Liver (tissue), 9 donors: ENCODE results near the gene PFKP. TPM values are rescaled to one million over a fixed set of nuclear protein-coding genes. Genes with fewer than 3 reads are reported as not detected.

Experiments
- DNase-seq: peaks from one replicate; pipeline ENCODE4 v3.0.0-alpha.2; 2017; ENCODE audit warnings: low spot score
- H3K27ac ChIP-seq, 2 donors: one replicate each; pipeline ENCODE4 v1.7.0; 2013; ENCODE audit warnings: inconsistent platforms in 2 of 2, low read length in 2 of 2, control low read depth in 1 of 2, low read depth in 1 of 2, mild to moderate bottlenecking in 1 of 2
- H3K27me3 ChIP-seq, 4 donors: one replicate each; pipeline versions ENCODE4 v1.6.1 to v1.7.0; 2013; ENCODE audit warnings: low read length in 3 of 4, inconsistent platforms in 1 of 4, mild to moderate bottlenecking in 1 of 4, moderate library complexity in 1 of 4; ENCODE audit not compliant: control insufficient read depth in 4 of 4, insufficient read depth in 4 of 4
- H3K36me3 ChIP-seq, 4 donors: one replicate each; pipeline versions ENCODE4 v1.6.1 to v1.7.0; 2013; ENCODE audit warnings: low read length in 3 of 4, mild to moderate bottlenecking in 3 of 4, low read depth in 1 of 4, moderate library complexity in 1 of 4; ENCODE audit not compliant: control insufficient read depth in 4 of 4, insufficient read depth in 3 of 4
- H3K4me1 ChIP-seq, 4 donors: one replicate each; pipeline versions ENCODE4 v1.6.1 to v1.7.0; 2013; ENCODE audit warnings: low read length in 3 of 4, mild to moderate bottlenecking in 3 of 4, moderate library complexity in 1 of 4; ENCODE audit not compliant: control insufficient read depth in 4 of 4, insufficient read depth in 4 of 4
- H3K4me3 ChIP-seq, 3 donors: one replicate each; pipeline versions ENCODE4 v1.6.1 to v1.7.0; 2013; ENCODE audit warnings: low read length in 3 of 3, control low read depth in 1 of 3, low read depth in 1 of 3, mild to moderate bottlenecking in 1 of 3
- H3K9ac ChIP-seq, 2 donors: one replicate each; pipeline ENCODE4 v1.7.0; 2013; ENCODE audit warnings: low read length in 2 of 2, mild to moderate bottlenecking in 2 of 2, moderate library complexity in 2 of 2, control low read depth in 1 of 2, low read depth in 1 of 2
- H3K9me3 ChIP-seq, 4 donors: one replicate each; pipeline versions ENCODE4 v1.6.1 to v1.7.0; 2013; ENCODE audit warnings: low read length in 3 of 4; ENCODE audit not compliant: control insufficient read depth in 4 of 4
- EGR1 ChIP-seq, 2 donors: IDR thresholded peaks; 2 replicates each; pipeline ENCODE4 v1.6.1; 2016 to 2018; ENCODE audit warnings: antibody characterized with exemption in 2 of 2, low read depth in 2 of 2
- FOXA1 ChIP-seq: IDR thresholded peaks from 2 replicates; pipeline ENCODE4 v1.6.1; 2016; ENCODE audit warnings: antibody characterized with exemption
- GABPA ChIP-seq, 2 donors: IDR thresholded peaks in 1 of 2; conservative IDR thresholded peaks in 1 of 2; 2 replicates each; pipeline ENCODE4 v1.6.1; 2016; ENCODE audit warnings: antibody characterized with exemption in 2 of 2, mild to moderate bottlenecking in 1 of 2, moderate library complexity in 1 of 2
- HNF4A ChIP-seq, 2 donors: conservative IDR thresholded peaks; 2 replicates each; pipeline ENCODE4 v1.6.1; 2016; ENCODE audit warnings: antibody characterized with exemption in 2 of 2, mild to moderate bottlenecking in 2 of 2
- HNF4G ChIP-seq: IDR thresholded peaks from 2 replicates; pipeline ENCODE4 v1.6.1; 2016; ENCODE audit warnings: antibody characterized with exemption
- JUND ChIP-seq, 2 donors: IDR thresholded peaks; 2 replicates each; pipeline ENCODE4 v1.6.1; 2016; ENCODE audit warnings: antibody characterized with exemption in 2 of 2
- MAX ChIP-seq: IDR thresholded peaks from 2 replicates; pipeline ENCODE4 v1.6.1; 2016; ENCODE audit warnings: antibody characterized with exemption
- NR2F2 ChIP-seq: IDR thresholded peaks from 2 replicates; pipeline ENCODE4 v1.6.1; 2016; ENCODE audit warnings: antibody characterized with exemption
- RAD21 ChIP-seq, 2 donors: IDR thresholded peaks; 2 replicates each; pipeline ENCODE4 v1.6.1; 2016; ENCODE audit warnings: antibody characterized with exemption in 2 of 2, mild to moderate bottlenecking in 2 of 2
- SP1 ChIP-seq: IDR thresholded peaks from 2 replicates; pipeline ENCODE4 v1.6.1; 2018; ENCODE audit warnings: antibody characterized with exemption, mild to moderate bottlenecking
- TAF1 ChIP-seq: conservative IDR thresholded peaks from 2 replicates; pipeline ENCODE4 v1.6.1; 2016; ENCODE audit warnings: antibody characterized with exemption, mild to moderate bottlenecking
- YY1 ChIP-seq: IDR thresholded peaks from 2 replicates; pipeline ENCODE4 v1.6.1; 2016; ENCODE audit warnings: antibody characterized with exemption, mild to moderate bottlenecking
- ZBTB33 ChIP-seq: IDR thresholded peaks from 2 replicates; pipeline ENCODE4 v1.6.1; 2016; ENCODE audit warnings: antibody characterized with exemption
- WGBS: extraction: QIAGEN DNeasy Blood & Tissue Kit; methylation state at CpG from one replicate; pipeline ENCODE4 v1.1.7; 2013; 5-methylcytosine and 5-hydroxymethylcytosine counted together
- polyA plus RNA-seq, 2 donors: library from polyadenylated mRNA; stranded (reverse) in 1 of 2; unstranded in 1 of 2; fragments of 200-250 nt in 1 of 2; fragments of >200 nt in 1 of 2; fragmentation: Nextera tagmentation in 1 of 2; extraction: Ambion mirVana in 1 of 2; gene quantifications; one replicate each; pipeline versions ENCODE4 v1.2.1 to v1.2.3, GENCODE V29; 2013 to 2015
- total RNA-seq, 2 donors: library from RNA; depleted of rRNA; stranded (reverse); fragments of >200 nt; gene quantifications; one replicate each; pipeline ENCODE4 v1.2.3, GENCODE V29; 2014
- TF ChIP-seq, protein P1 (sequence below): IDR thresholded peaks from 2 replicates; pipeline ENCODE4 v1.6.1; 2016; ENCODE audit warnings: antibody characterized with exemption
- TF ChIP-seq, protein P2 (sequence below): IDR thresholded peaks from 2 replicates; pipeline ENCODE4 v1.6.1; 2016; ENCODE audit warnings: antibody characterized with exemption, mild to moderate bottlenecking
- donor health status: healthy.
- donor health status: healthy.
- donor health status: healthy.
- donor health status: healthy.
- donor health status: healthy.

PFKP gene
- total and polyA plus RNA-seq, 4 donors = 1.1 to 5.0 (median 2.8) TPM

DNA sequence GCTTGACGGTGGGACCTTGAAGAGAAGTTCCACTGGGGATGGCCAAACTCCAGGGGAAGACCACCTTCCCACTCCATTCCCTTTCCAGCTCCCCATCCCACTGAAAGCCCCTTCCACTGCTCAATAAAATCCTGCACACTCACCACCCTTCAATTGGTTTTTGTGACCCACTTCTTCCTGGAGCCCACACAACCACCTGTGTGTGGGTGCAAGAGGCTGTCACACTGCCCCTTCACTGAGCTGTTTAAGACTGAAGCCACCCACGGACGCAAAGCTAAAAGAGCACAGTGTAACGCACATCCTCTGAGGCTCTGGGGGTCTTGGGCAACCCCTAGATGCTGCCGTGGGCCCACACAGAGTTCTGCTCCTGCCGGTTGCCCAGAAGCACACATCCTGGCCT is 118.0 kb downstream of the PFKP start:
- Histone ChIP-seq H3K36me3 (no peaks in the 10 kb centered on the region), H3K9ac (no peak overlapping the region), H3K4me3 (no peak overlapping the region), H3K4me1 (no peaks in the 10 kb centered on the region), H3K27ac (no peak overlapping the region), H3K27me3 (no peaks in the 10 kb centered on the region), H3K9me3 (no peaks in the 10 kb centered on the region)
- TF ChIP-seq YY1 = no peak
- no peak for TF ChIP-seq GABPA (IDR thresholded peaks at IDR 0.05 in 1 of 2, conservative IDR thresholded peaks at IDR 0.05 in 1 of 2)
- no peak for TF ChIP-seq NR2F2
- TF ChIP-seq FOXA1 = no peak
- TF ChIP-seq HNF4G = no peak
- TF ChIP-seq RAD21 (IDR thresholded peaks at IDR 0.05) = no peak
- no peak for TF ChIP-seq EGR1 (IDR thresholded peaks at IDR 0.05; ENCODE audit: low read depth in 2 of 2)
- no peak for TF ChIP-seq HNF4A (conservative IDR thresholded peaks at IDR 0.05)
- DNase-seq = no peak
- 87% methylated on average over 6 of the region's 6 CpGs for WGBS

GRCh38 chr10:3186368-3186767 is 119.0 kb downstream of the PFKP start:
- Histone ChIP-seq H3K4me3 (no peak overlapping the region), H3K27ac (no peak overlapping the region), H3K27me3 (no peaks in the 10 kb centered on the region), H3K9ac (no peak overlapping the region), H3K36me3 (no peaks in the 10 kb centered on the region), H3K4me1 (no peaks in the 10 kb centered on the region), H3K9me3 (no peaks in the 10 kb centered on the region)
- 84% methylated on average over 6 of the region's 6 CpGs for WGBS
- DNase-seq = no peak
- TF ChIP-seq ZBTB33 (no peak), RAD21 (IDR thresholded peaks at IDR 0.05) (no peak), FOXA1 (no peak), MAX (no peak), GABPA (IDR thresholded peaks at IDR 0.05 in 1 of 2, conservative IDR thresholded peaks at IDR 0.05 in 1 of 2) (no peak), JUND (IDR thresholded peaks at IDR 0.05) (no peak), TAF1 (no peak), YY1 (no peak), SP1 (no peak)
- TF ChIP-seq, protein P1, sequence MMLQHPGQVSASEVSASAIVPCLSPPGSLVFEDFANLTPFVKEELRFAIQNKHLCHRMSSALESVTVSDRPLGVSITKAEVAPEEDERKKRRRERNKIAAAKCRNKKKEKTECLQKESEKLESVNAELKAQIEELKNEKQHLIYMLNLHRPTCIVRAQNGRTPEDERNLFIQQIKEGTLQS = no peak
- TF ChIP-seq, protein P2, sequence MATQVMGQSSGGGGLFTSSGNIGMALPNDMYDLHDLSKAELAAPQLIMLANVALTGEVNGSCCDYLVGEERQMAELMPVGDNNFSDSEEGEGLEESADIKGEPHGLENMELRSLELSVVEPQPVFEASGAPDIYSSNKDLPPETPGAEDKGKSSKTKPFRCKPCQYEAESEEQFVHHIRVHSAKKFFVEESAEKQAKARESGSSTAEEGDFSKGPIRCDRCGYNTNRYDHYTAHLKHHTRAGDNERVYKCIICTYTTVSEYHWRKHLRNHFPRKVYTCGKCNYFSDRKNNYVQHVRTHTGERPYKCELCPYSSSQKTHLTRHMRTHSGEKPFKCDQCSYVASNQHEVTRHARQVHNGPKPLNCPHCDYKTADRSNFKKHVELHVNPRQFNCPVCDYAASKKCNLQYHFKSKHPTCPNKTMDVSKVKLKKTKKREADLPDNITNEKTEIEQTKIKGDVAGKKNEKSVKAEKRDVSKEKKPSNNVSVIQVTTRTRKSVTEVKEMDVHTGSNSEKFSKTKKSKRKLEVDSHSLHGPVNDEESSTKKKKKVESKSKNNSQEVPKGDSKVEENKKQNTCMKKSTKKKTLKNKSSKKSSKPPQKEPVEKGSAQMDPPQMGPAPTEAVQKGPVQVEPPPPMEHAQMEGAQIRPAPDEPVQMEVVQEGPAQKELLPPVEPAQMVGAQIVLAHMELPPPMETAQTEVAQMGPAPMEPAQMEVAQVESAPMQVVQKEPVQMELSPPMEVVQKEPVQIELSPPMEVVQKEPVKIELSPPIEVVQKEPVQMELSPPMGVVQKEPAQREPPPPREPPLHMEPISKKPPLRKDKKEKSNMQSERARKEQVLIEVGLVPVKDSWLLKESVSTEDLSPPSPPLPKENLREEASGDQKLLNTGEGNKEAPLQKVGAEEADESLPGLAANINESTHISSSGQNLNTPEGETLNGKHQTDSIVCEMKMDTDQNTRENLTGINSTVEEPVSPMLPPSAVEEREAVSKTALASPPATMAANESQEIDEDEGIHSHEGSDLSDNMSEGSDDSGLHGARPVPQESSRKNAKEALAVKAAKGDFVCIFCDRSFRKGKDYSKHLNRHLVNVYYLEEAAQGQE = no peak

Other genes with a start within 250 kb of the PFKP start
- 10 to 100 TPM; 21.1 to 29.1 TPM for gene PITRM1, start 105.2 kb downstream of the PFKP start, total RNA-seq
- gene PITRM1, start 105.2 kb downstream of the PFKP start, polyA plus RNA-seq = 10 to 100 TPM; 26.2 to 43.1 TPM